Body of pancreas (tissue), 4 donors: ENCODE measurements around the gene MTG1.

ENCODE experiments used
- CTCF ChIP-seq, 7 experiments: fragments of 450-650 bp in 4 of 7; fragments of 200-600 bp in 3 of 7; sonication (generic) in 3 of 7; IDR thresholded peaks; one replicate each; pipeline ENCODE4 v1.5.1; 2016 to 2019; ENCODE audit warnings: antibody characterized with exemption in 7 of 7
- POLR2A ChIP-seq, 3 donors: fragments of 450-650 bp; IDR thresholded peaks; one replicate each; pipeline ENCODE4 v1.6.1; 2016; ENCODE audit warnings: antibody characterized with exemption in 3 of 3, mild to moderate bottlenecking in 2 of 3

GRCh38 chr10:133347710-133348517 lies 46.0 kb upstream of the MTG1 start:
- TF ChIP-seq CTCF (IDR thresholded peaks at IDR 0.05) (no peak), POLR2A (IDR thresholded peaks at IDR 0.05) (no peak)
